ENCODE measurements around the gene UNC93A.
"Not testable (repeated sequence)": the region's sequence is repeated elsewhere in the genome, so short reads cannot be mapped to it uniquely, and the experiment has no call there.

UNC93A gene

DNA sequence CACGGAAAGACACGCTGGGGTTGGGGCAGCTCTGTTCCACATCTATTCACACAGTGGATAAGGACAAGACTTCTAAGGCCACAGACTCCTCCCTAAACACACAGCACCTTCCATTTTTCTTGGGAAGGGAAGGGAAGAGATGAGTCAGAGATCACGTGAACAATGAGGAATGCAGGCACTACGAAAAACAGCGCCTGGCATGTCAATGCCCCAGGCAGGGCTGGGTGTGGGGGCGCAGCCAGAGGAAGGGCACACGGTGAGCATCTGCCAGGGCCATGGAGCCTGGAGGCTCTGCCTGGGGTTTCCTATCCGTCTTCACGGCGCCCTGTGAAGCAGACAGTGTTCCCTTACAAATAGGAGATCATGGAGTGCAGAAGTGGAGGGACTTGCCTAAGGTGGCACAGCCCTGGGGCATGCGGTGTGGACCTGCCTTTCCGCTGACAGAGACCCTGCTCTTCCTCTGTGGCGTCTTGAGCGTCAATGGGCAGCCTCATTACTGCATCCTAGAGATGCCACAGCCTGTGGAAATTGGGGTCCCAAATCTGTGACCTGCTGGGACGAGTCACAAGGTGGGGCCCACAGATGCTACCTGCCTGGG is 15.4 kb downstream of the UNC93A start:
- no peaks in the 10 kb centered on the region for H3K9me3 ChIP-seq (ENCODE audit: control insufficient read depth, low read length)
- no peak overlapping the region for H3K27ac ChIP-seq
- no peak overlapping the region for H3K9ac ChIP-seq
- H3K4me1 ChIP-seq, result no peaks in the 10 kb centered on the region
- H3K36me3 ChIP-seq (ENCODE audit: control insufficient read depth, insufficient read depth, low read length), result no peaks in the 10 kb centered on the region
- TF ChIP-seq, protein P1, sequence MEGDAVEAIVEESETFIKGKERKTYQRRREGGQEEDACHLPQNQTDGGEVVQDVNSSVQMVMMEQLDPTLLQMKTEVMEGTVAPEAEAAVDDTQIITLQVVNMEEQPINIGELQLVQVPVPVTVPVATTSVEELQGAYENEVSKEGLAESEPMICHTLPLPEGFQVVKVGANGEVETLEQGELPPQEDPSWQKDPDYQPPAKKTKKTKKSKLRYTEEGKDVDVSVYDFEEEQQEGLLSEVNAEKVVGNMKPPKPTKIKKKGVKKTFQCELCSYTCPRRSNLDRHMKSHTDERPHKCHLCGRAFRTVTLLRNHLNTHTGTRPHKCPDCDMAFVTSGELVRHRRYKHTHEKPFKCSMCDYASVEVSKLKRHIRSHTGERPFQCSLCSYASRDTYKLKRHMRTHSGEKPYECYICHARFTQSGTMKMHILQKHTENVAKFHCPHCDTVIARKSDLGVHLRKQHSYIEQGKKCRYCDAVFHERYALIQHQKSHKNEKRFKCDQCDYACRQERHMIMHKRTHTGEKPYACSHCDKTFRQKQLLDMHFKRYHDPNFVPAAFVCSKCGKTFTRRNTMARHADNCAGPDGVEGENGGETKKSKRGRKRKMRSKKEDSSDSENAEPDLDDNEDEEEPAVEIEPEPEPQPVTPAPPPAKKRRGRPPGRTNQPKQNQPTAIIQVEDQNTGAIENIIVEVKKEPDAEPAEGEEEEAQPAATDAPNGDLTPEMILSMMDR (IDR thresholded peaks at IDR 0.05), result no peak
- H3K4me3 ChIP-seq (ENCODE audit: low read depth, low read length), result no peak overlapping the region
- H2AFZ ChIP-seq, result no peak overlapping the region
- no peak overlapping the region for H3K4me2 ChIP-seq (ENCODE audit: low read length)
- H3K79me2 ChIP-seq, result no peaks in the 10 kb centered on the region
- no peaks in the 10 kb centered on the region for H3K27me3 ChIP-seq (ENCODE audit: control insufficient read depth, insufficient read depth, low read length)

DNA sequence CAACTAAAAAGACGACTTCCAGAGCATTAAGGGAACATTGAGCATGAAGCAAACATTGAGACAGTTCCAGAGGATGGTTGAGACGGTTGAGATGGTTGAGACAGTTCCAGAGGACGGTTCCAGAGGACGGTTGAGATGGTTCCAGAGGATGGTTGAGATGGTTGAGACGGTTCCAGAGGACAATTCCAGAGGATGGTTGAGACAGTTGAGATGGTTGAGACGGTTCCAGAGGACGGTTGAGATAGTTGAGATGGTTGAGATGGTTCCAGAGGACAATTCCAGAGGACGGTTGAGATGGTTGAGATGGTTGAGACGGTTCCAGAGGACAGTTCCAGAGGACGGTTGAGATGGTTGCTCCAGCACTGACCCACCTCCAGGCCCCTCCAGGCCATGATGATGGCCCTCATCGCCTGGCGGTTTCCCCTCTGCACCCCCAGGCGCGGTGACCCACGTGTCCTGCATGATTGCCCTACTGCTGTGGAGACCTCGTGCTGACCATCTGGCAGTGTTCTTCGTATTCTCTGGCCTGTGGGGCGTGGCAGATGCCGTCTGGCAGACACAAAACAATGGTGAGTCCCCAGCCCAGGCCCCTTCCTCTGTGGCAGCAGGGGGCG is 16.3 kb downstream of the UNC93A start:
- no peaks in the 10 kb centered on the region for H3K27me3 ChIP-seq (ENCODE audit: control insufficient read depth, insufficient read depth, low read length)
- no peaks in the 10 kb centered on the region for H3K4me1 ChIP-seq
- no peak overlapping the region for H3K4me3 ChIP-seq (ENCODE audit: low read depth, low read length)
- TF ChIP-seq, protein P1 (IDR thresholded peaks at IDR 0.05), result no peak
- H3K79me2 ChIP-seq, result no peaks in the 10 kb centered on the region
- no peak overlapping the region for H2AFZ ChIP-seq
- no peaks in the 10 kb centered on the region for H3K9me3 ChIP-seq (ENCODE audit: control insufficient read depth, low read length)
- no peak overlapping the region for H3K4me2 ChIP-seq (ENCODE audit: low read length)
- no peak overlapping the region for H3K27ac ChIP-seq
- H3K36me3 ChIP-seq (ENCODE audit: control insufficient read depth, insufficient read depth, low read length), result no peaks in the 10 kb centered on the region
- no peak overlapping the region for H3K9ac ChIP-seq

DNA sequence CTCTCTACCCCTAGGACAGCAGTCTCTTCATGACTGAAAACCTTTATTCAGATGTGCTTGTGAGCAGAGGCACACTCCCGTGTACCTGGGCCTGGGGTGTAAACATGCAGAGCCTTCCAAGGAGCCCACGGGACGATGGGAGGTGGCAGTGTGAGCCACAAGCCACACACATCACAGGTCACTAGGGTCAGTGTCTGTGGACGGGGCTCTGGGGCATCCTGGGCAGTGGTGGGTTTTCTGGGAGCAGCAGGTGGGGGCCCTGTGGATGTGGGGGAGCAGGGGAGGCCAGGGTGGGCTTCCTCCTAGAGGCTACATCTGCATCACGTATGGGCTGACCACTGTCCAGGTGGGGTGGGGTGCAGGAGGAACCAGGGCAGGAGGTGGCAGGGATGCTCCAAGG is 17.1 kb downstream of the UNC93A start:
- no peak overlapping the region for H2AFZ ChIP-seq
- H3K36me3 ChIP-seq (ENCODE audit: control insufficient read depth, insufficient read depth, low read length), result no peaks in the 10 kb centered on the region

DNA sequence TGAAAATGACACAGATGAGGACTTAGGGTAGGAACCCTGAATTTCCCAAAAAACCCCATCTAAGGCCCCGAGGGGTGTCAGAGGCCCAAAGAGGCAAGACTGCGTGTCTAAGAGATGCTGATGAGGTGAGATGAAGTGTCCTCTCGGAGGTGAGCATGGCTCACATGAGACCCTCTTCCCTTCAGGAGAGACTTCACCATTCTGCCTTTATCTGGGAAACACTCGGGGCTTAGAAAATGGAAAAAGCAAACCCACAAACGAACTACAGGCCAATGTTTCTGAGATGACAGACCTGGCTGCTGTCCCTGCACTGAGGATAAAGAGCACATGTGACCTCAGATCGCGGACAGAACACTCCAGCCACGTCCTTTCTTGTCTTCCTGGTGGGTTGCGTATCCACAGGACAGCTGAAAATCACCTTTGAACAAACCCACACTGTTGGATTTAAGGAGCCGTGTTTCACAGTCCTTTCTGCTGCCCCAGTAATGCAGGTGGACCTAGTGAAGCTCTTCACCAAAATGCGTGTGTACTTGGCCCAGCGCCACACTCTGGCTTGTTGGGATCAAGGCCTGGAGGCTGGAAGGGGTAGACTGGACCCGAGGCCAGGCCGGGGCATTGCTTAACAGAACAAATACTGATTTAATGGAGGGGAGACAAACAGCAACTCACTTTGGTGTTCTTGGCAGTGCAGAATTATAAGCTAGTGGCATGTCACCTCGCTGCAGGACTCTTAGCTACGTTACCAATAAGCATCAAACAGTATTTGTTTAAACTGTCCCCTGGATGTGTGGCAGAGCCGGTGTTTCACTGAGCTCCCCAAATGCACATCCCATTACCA is 18.5 kb downstream of the UNC93A start:
- not testable (repeated sequence) for H3K4me2 ChIP-seq (ENCODE audit: low read length); H3K79me2 ChIP-seq; H2AFZ ChIP-seq; H3K9me3 ChIP-seq (ENCODE audit: control insufficient read depth, low read length); H3K4me3 ChIP-seq (ENCODE audit: low read depth, low read length); H3K27ac ChIP-seq; H3K36me3 ChIP-seq (ENCODE audit: control insufficient read depth, insufficient read depth, low read length); H3K27me3 ChIP-seq (ENCODE audit: control insufficient read depth, insufficient read depth, low read length); H3K9ac ChIP-seq; H3K4me1 ChIP-seq

More for the DNA sequence above, 17.1 kb downstream of the UNC93A start:
- Histone ChIP-seq H3K9me3 (ENCODE audit: control insufficient read depth, low read length) (no peaks in the 10 kb centered on the region), H3K4me3 (ENCODE audit: low read depth, low read length) (no peak overlapping the region), H3K9ac (no peak overlapping the region), H3K4me1 (no peaks in the 10 kb centered on the region), H3K79me2 (no peaks in the 10 kb centered on the region), H3K4me2 (ENCODE audit: low read length) (no peak overlapping the region), H3K27me3 (ENCODE audit: control insufficient read depth, insufficient read depth, low read length) (no peaks in the 10 kb centered on the region), H3K27ac (no peak overlapping the region)
- TF ChIP-seq, protein P1 (IDR thresholded peaks at IDR 0.05), result no peak

DNA sequence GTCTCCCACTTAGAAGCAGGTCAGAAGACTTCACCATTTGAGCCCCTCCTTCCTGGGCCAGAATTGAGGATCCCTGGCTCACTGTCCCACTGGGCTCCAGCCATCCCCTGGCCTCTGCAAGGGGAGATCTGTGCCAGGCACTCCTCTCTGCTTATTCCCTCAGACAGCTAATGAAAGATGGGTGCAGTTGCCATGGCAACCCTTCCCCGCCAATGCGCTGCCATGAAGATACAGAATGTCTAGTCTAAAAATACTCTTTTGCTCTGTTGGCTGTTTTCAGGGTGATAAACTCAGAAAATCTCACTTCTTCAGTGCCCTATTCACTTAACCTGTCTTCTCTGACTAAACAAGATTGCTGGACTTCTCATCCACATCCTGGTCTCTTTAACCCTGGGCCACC is 20.2 kb downstream of the UNC93A start:
- no peak overlapping the region for H3K4me3 ChIP-seq (ENCODE audit: low read depth, low read length)
- TF ChIP-seq, protein P1 (IDR thresholded peaks at IDR 0.05), result no peak
- H3K36me3 ChIP-seq (ENCODE audit: control insufficient read depth, insufficient read depth, low read length), result no peaks in the 10 kb centered on the region
- no peak overlapping the region for H3K9ac ChIP-seq
- H3K9me3 ChIP-seq (ENCODE audit: control insufficient read depth, low read length), result no peaks in the 10 kb centered on the region
- H2AFZ ChIP-seq, result no peak overlapping the region
- H3K27me3 ChIP-seq (ENCODE audit: control insufficient read depth, insufficient read depth, low read length), result no peaks in the 10 kb centered on the region
- no peaks in the 10 kb centered on the region for H3K79me2 ChIP-seq
- H3K4me1 ChIP-seq, result no peaks in the 10 kb centered on the region
- H3K4me2 ChIP-seq (ENCODE audit: low read length), result no peak overlapping the region
- no peak overlapping the region for H3K27ac ChIP-seq

DNA sequence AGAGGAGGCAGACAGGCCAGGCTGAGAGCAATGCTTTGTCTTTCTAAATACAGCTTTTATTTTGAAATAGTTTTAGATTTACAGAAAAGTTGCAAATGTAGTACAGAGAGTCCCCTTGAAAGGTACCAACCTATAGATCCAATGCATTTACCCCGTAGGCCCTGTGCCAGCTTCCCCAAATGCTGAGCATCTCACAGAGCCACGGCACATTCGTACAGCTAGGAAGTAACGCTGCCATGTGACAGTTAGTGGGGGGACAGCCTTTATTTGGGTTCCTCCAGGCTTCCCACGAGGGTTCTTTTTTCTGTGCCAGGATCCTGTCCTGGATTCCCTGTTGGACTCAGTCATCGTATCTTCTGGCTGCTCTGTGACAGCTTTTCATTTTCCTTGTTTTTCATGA is 20.6 kb downstream of the UNC93A start:
- H3K27ac ChIP-seq; H3K36me3 ChIP-seq (ENCODE audit: control insufficient read depth, insufficient read depth, low read length); H2AFZ ChIP-seq; H3K9me3 ChIP-seq (ENCODE audit: control insufficient read depth, low read length); H3K4me1 ChIP-seq; H3K27me3 ChIP-seq (ENCODE audit: control insufficient read depth, insufficient read depth, low read length); H3K4me3 ChIP-seq (ENCODE audit: low read depth, low read length); H3K4me2 ChIP-seq (ENCODE audit: low read length); H3K9ac ChIP-seq; H3K79me2 ChIP-seq: not testable (repeated sequence)

Measured in parathyroid adenoma (tissue), 2 donors.